ENCODE measurements around the gene CSAD.

DNA sequence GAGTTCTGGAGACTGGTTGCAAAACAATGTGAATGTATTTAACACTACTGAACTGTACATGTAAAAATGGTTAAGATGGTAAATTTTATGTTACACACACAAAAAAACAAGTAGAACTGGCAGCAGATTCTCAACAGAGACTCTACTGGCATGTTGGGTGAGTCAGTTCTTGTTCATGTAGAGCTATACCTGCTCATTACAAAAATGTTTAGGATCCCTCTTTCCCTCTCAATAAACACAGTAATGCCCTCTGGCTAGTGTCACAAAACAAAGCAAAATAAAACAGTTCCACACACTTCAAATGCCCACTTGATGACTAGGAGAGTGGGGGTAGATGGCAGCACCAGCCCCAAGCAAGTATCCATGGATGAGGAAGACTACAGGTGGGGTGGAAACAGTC lies 13.9 kb downstream of the CSAD start:
- TF ChIP-seq, protein P1, sequence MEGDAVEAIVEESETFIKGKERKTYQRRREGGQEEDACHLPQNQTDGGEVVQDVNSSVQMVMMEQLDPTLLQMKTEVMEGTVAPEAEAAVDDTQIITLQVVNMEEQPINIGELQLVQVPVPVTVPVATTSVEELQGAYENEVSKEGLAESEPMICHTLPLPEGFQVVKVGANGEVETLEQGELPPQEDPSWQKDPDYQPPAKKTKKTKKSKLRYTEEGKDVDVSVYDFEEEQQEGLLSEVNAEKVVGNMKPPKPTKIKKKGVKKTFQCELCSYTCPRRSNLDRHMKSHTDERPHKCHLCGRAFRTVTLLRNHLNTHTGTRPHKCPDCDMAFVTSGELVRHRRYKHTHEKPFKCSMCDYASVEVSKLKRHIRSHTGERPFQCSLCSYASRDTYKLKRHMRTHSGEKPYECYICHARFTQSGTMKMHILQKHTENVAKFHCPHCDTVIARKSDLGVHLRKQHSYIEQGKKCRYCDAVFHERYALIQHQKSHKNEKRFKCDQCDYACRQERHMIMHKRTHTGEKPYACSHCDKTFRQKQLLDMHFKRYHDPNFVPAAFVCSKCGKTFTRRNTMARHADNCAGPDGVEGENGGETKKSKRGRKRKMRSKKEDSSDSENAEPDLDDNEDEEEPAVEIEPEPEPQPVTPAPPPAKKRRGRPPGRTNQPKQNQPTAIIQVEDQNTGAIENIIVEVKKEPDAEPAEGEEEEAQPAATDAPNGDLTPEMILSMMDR (IDR thresholded peaks at IDR 0.05): no peak
- TF ChIP-seq POLR2A (IDR thresholded peaks at IDR 0.05): no peak
